ENCODE measurements around the gene NFATC2IP. TPM values are rescaled to one million over a fixed set of nuclear protein-coding genes. Genes with fewer than 3 reads are reported as not detected.
"Not testable (repeated sequence)": the region's sequence is repeated elsewhere in the genome, so short reads cannot be mapped to it uniquely, and the experiment has no call there.

NFATC2IP gene
- total RNA-seq, 1 experiment from 2014 or later = 22.4 TPM

DNA sequence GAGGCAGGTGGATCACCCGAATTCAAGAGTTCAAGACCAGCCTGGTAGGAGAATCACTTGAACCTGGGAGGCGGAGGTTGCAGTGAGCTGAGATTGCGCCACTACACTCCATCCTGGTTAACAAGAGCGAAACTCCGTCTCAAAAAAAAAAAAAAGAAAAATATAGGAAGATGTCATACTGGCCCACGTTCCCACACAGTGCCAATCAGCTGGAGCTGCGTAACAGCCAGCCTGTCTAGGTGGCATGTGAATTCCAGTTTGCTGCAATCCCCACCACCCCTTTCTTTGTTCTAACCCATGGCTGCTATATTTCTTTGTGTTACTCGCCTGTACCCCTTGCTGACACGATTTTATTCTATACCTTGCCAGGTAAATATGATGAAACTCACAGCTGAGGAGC is 7.5 kb downstream of the NFATC2IP start:
- no peak for DNase-seq (ENCODE audit: low spot score)
- in situ Hi-C loops (cut with HindIII; ENCODE audit: low sequenced_read_pairs) = no loop called here

GRCh38 chr16:28958836-28959235 is 8.1 kb downstream of the NFATC2IP start:
- no peak for DNase-seq (ENCODE audit: low spot score)
- in situ Hi-C loops (cut with HindIII; ENCODE audit: low sequenced_read_pairs) = no loop called here

GRCh38 chr16:28964072-28964471 is 13.3 kb downstream of the NFATC2IP start:
- in situ Hi-C loops (cut with HindIII; ENCODE audit: low sequenced_read_pairs) = no loop called here
- no peak for DNase-seq (ENCODE audit: low spot score)

DNA sequence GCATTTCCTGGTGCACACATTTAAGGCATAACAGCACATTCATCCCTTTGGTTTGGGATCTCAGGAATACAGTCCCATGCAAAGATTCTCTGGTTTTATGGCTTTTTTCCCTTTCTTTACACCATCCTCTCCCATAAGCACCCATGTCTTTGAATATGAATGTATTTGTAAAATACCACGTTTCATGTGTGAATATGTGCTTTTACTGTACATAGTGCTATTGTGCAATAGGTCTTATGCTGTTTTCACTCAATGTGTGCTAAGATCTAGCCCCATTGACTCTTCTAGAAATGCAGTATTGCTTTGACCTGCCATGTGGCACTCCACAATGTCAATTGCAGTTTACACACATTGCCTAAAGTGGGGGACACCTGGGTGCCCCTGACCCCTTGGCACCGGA is 13.8 kb downstream of the NFATC2IP start:
- in situ Hi-C loops (cut with HindIII; ENCODE audit: low sequenced_read_pairs) = no loop called here
- no peak for DNase-seq (ENCODE audit: low spot score)

DNA sequence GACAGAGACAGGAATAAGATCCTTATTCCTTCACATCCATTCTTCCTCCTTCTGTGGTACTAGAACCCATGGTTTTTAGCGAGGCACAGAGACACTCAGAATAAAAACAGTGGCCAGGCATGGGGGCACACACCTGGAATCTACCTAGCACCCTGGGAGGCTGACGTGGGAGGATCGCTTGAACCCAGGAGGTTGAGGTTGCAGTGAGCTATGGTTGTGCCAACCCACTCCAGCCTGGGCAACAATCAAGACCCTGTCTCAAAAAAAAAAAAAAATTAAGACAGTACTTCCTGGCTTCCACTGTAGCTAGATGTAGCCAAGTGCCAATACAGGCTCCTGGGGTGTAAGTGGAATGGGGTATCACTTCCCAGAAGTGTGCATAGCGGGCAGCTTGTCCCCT is 16.4 kb downstream of the NFATC2IP start:
- no peak for DNase-seq (ENCODE audit: low spot score)
- in situ Hi-C loops (cut with HindIII; ENCODE audit: low sequenced_read_pairs) = no loop called here

DNA sequence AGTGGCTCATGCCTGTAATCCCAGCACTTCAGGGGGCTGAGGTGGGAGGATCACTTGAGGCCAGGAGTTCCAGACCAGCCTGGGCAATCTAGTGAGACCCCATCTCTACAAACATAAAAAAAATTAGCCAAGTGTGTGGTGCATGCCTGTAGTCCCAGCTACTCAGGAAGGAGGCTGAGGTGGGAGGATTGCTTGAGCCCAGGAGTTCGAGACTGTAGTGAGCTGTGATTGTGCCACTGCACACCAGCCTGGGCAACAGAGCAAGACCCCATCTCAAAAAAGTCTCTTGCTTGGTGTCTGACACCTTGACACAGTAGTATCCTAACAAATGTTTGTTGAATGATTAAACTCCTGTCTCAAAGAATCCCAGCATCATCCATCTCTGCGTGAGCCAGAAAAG is 19.0 kb downstream of the NFATC2IP start:
- DNase-seq (ENCODE audit: low spot score); in situ Hi-C loops (cut with HindIII; ENCODE audit: low sequenced_read_pairs): not testable (repeated sequence)

DNA sequence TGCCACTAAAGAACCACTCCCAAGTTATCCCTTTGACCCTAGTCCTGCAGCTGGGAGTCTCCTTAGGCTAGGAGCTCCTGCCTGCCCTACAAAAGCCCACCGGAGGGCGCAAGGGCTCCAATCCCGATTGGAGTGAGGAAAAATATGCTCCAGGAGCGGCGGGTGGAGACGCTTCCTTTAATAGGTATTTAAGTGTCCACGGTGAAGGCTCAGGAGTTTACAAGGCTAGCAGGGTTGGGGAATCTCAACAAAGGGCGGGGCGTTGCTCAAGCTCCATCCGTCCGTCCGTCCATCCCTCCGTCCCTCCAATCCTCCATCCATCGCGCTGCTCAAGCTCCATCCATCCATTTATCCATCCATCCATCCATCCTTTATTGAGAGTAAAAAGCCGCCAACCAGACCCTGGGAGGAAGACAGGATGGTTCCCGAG is 23.3 kb downstream of the NFATC2IP start:
- in situ Hi-C loops (cut with HindIII; ENCODE audit: low sequenced_read_pairs) = no loop called here
- peak; percentile 74 for DNase-seq (ENCODE audit: low spot score)

DNA sequence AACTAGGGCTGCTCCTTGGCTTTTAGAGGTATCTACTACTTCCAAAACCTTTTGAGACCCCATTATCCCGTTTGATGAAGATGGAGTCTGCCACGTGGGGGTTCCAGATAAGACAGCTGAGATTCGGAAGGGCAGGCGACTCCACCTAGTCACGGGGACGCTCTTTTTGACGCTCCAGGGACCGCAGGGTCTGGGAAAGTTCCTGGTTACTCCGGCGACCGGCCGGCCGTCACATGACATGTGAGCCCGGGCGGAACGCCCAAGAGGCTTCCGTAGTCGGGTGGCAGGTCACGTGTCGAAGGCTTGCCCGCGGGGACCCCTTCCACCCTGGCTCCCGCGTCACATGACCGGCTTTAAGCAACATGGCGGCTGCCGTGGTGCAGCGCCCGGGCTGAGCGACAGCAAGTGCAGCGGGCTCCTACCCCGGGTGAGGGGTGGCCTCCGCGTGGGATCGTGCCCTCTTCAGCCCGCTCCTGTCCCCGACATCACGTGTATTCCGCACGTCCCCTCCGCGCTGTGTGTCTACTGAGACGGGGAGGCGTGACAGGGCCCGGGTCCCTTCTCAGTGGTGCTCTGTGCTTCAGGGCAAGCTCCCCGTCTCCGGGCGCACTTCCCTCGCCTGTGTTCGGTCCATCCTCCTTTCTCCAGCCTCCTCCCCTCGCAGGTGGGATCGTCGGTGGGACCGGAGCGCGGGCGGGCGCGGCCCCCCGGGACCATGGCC is 23.9 kb downstream of the NFATC2IP start, which contains the start of gene SPNS1:
Gene SPNS1, plus strand, starts transcription at position 342 of the 721 bp plus-strand sequence. Its CDS starts 374 bp downstream, at position 716.
- DNase-seq (ENCODE audit: low spot score) = peak; percentile 94
- in situ Hi-C loops (cut with HindIII; ENCODE audit: low sequenced_read_pairs) = no loop called here

GRCh38 chr16:28975158-28975599 is 24.4 kb downstream of the NFATC2IP start:
- DNase-seq (ENCODE audit: low spot score) = no peak
- in situ Hi-C loops (cut with HindIII; ENCODE audit: low sequenced_read_pairs) = no loop called here

GRCh38 chr16:28977703-28978662 is 27.2 kb downstream of the NFATC2IP start:
- in situ Hi-C loops (cut with HindIII; ENCODE audit: low sequenced_read_pairs) = no loop called here
- DNase-seq (ENCODE audit: low spot score) = peak; percentile 18

DNA sequence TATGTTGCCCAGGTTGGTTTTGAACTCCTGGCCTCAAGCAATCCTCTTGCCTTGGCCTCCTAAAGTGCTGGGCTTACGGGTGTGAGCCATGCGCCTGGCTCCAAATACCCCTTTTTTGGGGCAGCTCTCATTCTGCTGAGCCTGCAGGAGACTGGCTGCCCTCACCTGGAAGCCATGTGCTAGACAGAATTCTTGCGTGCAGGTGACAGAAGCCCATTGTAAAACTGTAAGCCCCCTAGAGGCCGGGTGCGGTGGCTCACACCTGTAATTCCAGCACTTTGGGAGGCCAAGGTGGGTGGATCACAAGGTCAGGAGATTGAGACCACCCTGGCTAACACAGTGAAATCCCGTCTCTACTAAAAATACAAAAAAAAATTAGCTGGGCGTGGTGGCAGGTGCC is 29.6 kb downstream of the NFATC2IP start:
- DNase-seq (ENCODE audit: low spot score); in situ Hi-C loops (cut with HindIII; ENCODE audit: low sequenced_read_pairs): not testable (repeated sequence)

DNA sequence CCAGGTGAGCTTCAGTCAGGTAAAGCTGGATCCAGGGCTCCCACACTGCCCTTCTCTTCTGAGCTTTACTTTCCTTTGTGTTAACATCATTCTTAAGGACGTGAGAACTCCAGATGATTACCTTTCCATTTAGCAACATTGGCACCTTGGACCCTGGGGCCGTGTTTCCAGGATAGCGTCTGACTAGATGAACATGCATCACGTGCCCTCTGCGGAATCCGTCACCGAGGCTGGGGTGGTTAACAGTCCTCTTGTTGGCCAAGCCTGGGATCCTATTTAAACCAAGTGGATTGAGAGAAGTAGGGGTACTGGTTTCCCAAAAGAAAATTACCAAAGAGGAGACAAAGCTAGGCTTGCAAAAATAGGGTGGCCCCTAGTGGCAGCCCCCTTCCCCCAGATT is 30.2 kb downstream of the NFATC2IP start:
- DNase-seq (ENCODE audit: low spot score) = no peak
- in situ Hi-C loops (cut with HindIII; ENCODE audit: low sequenced_read_pairs) = no loop called here

GRCh38 chr16:28981517-28981916 is 30.8 kb downstream of the NFATC2IP start:
- no peak for DNase-seq (ENCODE audit: low spot score)
- in situ Hi-C loops (cut with HindIII; ENCODE audit: low sequenced_read_pairs) = no loop called here

DNA sequence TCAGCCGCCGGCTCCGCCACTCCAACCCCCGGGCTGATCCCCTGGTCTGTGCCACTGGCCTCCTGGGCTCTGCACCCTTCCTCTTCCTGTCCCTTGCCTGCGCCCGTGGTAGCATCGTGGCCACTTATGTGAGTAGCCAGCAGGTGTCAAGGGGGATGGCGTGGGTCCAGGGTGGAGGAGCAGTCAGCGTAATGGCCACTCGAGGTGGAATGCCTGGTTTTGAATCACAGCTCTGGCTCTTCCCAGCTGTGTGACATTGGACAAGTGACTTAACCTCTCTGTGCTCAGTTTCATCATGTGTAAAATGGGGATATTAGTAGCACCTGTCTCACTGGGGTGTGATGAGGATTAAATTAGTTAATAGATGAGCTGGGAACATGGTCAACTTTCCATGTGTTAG is 31.7 kb downstream of the NFATC2IP start:
- in situ Hi-C loops (cut with HindIII; ENCODE audit: low sequenced_read_pairs) = no loop called here
- DNase-seq (ENCODE audit: low spot score) = no peak

- no peak for DNase-seq (ENCODE audit: low spot score)
- in situ Hi-C loops (cut with HindIII; ENCODE audit: low sequenced_read_pairs) = no loop called here
These were observed 32.2 kb downstream of the NFATC2IP start for GRCh38 chr16:28982949-28983348.

- in situ Hi-C loops (cut with HindIII; ENCODE audit: low sequenced_read_pairs) = no loop called here
These were observed 32.9 kb downstream of the NFATC2IP start for GRCh38 chr16:28983644-28984043.

GRCh38 chr16:28984091-28984490 is 33.4 kb downstream of the NFATC2IP start:
- in situ Hi-C loops (cut with HindIII; ENCODE audit: low sequenced_read_pairs) = no loop called here
- no peak for DNase-seq (ENCODE audit: low spot score)

More at GRCh38 chr16:28983644-28984043, 32.9 kb downstream of the NFATC2IP start:
- no peak for DNase-seq (ENCODE audit: low spot score)

GRCh38 chr16:28984619-28985135 is 33.9 kb downstream of the NFATC2IP start, which contains the start of gene LAT:
Gene LAT, plus strand, starts transcription at chr16:28985052. Its CDS starts 366 bp downstream, at chr16:28985418.
- in situ Hi-C loops (cut with HindIII; ENCODE audit: low sequenced_read_pairs) = no loop called here
- DNase-seq (ENCODE audit: low spot score) = no peak

DNA sequence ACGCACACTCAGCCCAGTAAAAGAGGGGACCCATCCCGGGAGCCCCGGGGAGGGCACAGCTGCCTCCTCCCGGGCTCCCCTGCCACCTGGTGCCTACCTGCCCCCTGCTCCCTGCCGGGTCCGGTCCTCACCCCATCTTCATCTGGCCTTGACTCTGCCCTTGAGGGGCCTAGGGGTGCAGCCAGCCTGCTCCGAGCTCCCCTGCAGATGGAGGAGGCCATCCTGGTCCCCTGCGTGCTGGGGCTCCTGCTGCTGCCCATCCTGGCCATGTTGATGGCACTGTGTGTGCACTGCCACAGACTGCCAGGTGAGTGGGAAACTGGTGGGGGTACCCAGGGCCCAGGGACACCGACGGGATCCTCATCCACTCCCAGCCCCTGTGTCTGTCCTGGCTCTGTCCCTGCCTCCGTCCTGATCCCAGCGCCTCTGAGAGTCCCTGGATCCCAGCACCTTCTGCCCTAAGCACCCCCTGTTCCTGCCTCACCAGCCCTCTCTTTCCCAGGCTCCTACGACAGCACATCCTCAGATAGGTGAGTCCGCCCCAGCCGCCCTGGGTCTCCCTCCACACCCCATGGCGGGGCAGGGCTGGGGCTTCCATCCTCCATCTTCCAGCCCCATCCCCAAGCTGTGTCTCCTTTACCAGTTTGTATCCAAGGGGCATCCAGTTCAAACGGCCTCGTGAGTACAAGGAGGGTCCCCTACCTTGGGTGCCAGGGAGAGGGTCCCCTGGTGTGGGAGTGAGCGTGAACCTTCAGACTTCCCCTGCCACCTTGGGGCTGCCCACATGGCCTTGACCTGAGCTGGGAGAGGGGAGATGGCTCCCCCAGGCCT is 34.7 kb downstream of the NFATC2IP start:
- no peak for DNase-seq (ENCODE audit: low spot score)
- in situ Hi-C loops (cut with HindIII; ENCODE audit: low sequenced_read_pairs) = no loop called here

Measured in G401 (cell line).